AG04450 (cell line): ENCODE data around the gene GALNT7. TPM values are rescaled to one million over a fixed set of nuclear protein-coding genes. Genes with fewer than 3 reads are reported as not detected.

Source experiments
- CTCF ChIA-PET: fragments of 300-600, 350-600 bp; formaldehyde crosslinking; extraction: SDS; loops from one replicate; lab custom pipeline; 2022; ENCODE audit warnings: antibody characterized with exemption, inconsistent platforms; lab: Charles Lee
- POLR2A ChIA-PET: fragments of 350-600 bp; formaldehyde crosslinking; extraction: SDS; loops from one replicate; lab custom pipeline; 2021; ENCODE audit warnings: antibody characterized with exemption, inconsistent platforms; lab: Yijun Ruan, JAX
- DNase-seq: peaks from one replicate; pipeline ENCODE4 v3.0.0-alpha.2; 2011; ENCODE audit warnings: low read depth, low spot score
- H3K27ac ChIP-seq: one replicate; pipeline ENCODE4 v1.5.1; 2012; ENCODE audit warnings: low read depth, low read length, control low read depth
- H3K27me3 ChIP-seq: one replicate; pipeline ENCODE4 v1.6.0; 2012; ENCODE audit warnings: low read length; ENCODE audit not compliant: control insufficient read depth, insufficient read depth
- H3K4me3 ChIP-seq: 2 replicates; pipeline ENCODE4 v1.5.1; 2011; ENCODE audit warnings: mild to moderate bottlenecking, low read depth, low read length, control low read depth
- H3K9me3 ChIP-seq: 2 replicates; pipeline ENCODE4 v1.5.1; 2012; ENCODE audit warnings: low read length; ENCODE audit not compliant: control insufficient read depth, insufficient read depth
- polyA plus RNA-seq: library from polyadenylated mRNA; depleted of rRNA; stranded (reverse); fragments of >200 nt; gene quantifications from 2 replicates; pipeline ENCODE4 v1.2.3, GENCODE V29; 2011
- TF ChIP-seq, protein P1 (sequence below): IDR thresholded peaks from 2 replicates; pipeline ENCODE4 v1.5.1; 2011; ENCODE audit warnings: low read depth, low read length, control low read depth, inconsistent platforms

GALNT7 gene
- polyA plus RNA-seq, 1 experiment, result 47.6 TPM

- CTCF ChIA-PET, result no interaction called here
- Histone ChIP-seq H3K27me3 (no peaks in the 10 kb centered on the region), H3K9me3 (no peaks in the 10 kb centered on the region), H3K27ac (no peak overlapping the region), H3K4me3 (no peak overlapping the region)
- POLR2A ChIA-PET, result interaction anchor here (0.7 kb wide), 1 partner anchor 172 kb away, joined by 3 read pairs; no protein-coding TSS in a partner anchor
- DNase-seq, result no peak
- TF ChIP-seq, protein P1, sequence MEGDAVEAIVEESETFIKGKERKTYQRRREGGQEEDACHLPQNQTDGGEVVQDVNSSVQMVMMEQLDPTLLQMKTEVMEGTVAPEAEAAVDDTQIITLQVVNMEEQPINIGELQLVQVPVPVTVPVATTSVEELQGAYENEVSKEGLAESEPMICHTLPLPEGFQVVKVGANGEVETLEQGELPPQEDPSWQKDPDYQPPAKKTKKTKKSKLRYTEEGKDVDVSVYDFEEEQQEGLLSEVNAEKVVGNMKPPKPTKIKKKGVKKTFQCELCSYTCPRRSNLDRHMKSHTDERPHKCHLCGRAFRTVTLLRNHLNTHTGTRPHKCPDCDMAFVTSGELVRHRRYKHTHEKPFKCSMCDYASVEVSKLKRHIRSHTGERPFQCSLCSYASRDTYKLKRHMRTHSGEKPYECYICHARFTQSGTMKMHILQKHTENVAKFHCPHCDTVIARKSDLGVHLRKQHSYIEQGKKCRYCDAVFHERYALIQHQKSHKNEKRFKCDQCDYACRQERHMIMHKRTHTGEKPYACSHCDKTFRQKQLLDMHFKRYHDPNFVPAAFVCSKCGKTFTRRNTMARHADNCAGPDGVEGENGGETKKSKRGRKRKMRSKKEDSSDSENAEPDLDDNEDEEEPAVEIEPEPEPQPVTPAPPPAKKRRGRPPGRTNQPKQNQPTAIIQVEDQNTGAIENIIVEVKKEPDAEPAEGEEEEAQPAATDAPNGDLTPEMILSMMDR, result no peak
Observed at GRCh38 chr4:173245952-173246351, 77.3 kb downstream of the GALNT7 start.

- H3K9me3 ChIP-seq, result no peaks in the 10 kb centered on the region
- H3K27ac ChIP-seq, result no peak overlapping the region
- TF ChIP-seq, protein P1, result no peak
- no peak for DNase-seq
- H3K27me3 ChIP-seq, result no peaks in the 10 kb centered on the region
- ChIA-PET CTCF (no interaction called here), POLR2A (interaction anchor here (0.7 kb wide), 1 partner anchor 173 kb away, joined by 3 read pairs; no protein-coding TSS in a partner anchor)
- no peak overlapping the region for H3K4me3 ChIP-seq
Observed at GRCh38 chr4:173246719-173247118, 78.1 kb downstream of the GALNT7 start.

- TF ChIP-seq, protein P1, result no peak
- POLR2A ChIA-PET, result no interaction called here
- DNase-seq, result no peak
- Histone ChIP-seq H3K4me3 (no peak overlapping the region), H3K27ac (no peak overlapping the region), H3K9me3 (no peaks in the 10 kb centered on the region), H3K27me3 (no peaks in the 10 kb centered on the region)
- CTCF ChIA-PET, result no interaction called here
Observed at GRCh38 chr4:173247321-173247720, 78.7 kb downstream of the GALNT7 start.

DNA sequence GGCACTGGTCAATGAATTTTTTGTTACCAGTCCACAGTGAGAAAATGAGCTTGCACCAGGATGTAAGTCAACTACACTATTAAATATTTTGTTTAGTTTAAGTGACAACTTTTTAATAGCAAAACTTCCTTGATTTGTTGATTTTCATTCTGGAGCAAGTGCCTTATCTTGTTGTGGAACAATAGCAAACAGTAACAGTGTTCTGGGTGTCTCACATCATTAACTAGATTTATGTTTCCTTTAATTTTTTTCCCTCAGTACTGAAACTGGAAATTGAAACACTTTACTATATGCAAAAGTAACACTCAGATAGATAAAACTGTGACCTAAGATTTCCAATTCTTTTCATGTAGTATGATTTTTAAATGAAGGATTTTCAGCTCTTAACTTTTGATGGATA lies 80.1 kb downstream of the GALNT7 start:
- CTCF ChIA-PET, result no interaction called here

More for the DNA sequence above, 80.1 kb downstream of the GALNT7 start:
- Histone ChIP-seq H3K4me3 (no peak overlapping the region), H3K27ac (no peak overlapping the region), H3K27me3 (no peaks in the 10 kb centered on the region), H3K9me3 (peaks cover 3% of the 10 kb centered on the region; the same call in 1 of the 2 replicates)
- no peak for DNase-seq
- POLR2A ChIA-PET, result no interaction called here
- TF ChIP-seq, protein P1, result no peak
